DLD1 (cell line): ENCODE results near the gene RAD51B.

Experiments used
- in situ Hi-C: cut with HindIII; loops from 2 replicates; pipeline ENCODE4 v1.10.0; 2017; ENCODE audit warnings: low sequenced_read_pairs

RAD51B gene

DNA sequence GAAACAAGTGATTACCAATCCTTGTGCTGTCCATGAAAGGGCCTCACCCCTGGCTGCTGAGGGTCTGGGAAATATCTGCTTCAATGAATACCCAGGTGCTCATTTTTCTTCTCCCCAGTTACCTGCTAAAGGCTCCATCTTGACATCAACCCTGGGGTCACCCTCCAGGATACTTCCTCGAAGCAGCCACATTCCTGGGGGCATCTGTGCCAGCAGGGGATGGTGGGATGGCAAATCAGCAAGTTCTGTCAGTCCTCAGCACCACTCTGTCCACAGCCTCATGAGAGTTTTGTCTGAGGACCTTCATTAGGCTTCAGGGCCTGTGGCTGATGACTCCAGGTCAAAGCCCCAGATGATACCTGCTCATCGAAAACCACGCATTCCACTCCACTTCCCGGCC lies 848.4 kb downstream of the RAD51B start:
- in situ Hi-C loops, result no loop called here

DNA sequence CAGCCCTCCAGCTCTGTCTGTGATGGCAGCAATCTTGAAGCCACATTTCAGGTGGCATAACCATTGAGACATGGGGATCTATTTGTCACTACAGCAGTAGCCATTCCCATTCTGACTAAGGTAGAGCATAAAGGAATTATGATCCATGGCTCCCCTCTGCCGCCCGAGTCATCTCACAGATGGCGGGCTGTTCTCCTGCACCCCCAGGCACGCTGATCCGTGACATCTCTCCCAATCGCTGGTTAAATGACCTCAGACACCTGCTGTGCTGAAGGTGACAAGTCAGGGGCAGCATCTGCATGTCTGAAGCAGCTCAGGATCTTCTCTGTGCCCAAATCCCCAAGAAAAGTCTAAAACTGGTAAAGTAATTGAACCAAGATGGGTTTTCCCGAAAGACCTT lies 849.0 kb downstream of the RAD51B start:
- in situ Hi-C loops, result no loop called here

DNA sequence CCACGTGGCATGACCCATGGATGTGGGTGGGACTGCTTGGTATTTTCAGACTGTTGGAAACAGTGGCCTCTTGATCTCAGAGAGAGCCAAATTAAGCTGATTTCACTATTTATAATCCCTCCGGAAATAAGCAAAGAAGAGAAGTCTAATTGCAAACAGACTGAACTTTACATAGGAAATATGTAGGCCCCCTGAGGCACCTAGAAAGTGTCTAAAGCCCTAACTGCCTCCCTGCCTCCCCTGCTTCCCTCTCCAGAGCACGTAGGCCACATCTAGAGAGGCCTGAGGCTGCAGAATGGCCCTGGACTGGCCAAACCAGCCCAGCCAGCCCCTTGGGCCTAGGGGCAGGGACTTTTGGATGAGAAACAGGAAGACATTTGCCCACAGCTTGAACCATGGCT lies 849.5 kb downstream of the RAD51B start:
- in situ Hi-C loops, result no loop called here

DNA sequence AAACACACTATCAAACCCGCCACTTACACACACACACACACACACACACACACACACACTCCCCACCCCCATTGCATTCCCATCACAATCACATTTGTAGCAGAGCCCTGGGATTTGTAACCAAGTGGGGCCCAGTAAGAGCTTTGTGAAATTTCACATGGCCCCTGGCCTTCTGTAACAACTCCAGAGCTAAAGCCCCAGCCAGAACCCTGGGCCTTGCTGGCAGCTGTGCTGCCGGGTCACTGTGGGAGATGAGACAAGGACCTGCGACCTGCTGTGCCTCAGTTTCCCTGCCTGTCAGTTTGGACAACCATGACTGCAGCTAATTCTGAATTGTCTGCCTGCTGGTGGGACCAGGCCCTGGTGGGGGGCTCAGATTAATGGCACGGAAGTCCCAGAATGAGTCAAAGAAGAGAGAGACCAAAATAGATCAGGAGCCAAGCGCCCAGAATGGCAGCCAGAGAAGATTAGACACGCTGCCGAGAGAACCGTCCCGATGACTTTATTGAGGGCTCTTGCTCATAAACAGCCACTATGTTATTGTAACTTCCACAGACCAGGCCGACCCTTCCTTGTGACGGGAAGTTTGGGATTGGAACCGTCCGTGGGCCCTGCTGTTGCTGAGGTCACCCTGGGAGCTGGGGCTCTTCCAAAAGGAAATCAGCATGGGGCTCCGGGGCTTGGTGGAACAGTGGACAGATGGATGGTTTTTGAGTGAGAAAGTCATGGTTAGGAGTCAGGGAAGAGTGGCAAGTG lies 850.2 kb downstream of the RAD51B start:
- in situ Hi-C loops, result no loop called here

DNA sequence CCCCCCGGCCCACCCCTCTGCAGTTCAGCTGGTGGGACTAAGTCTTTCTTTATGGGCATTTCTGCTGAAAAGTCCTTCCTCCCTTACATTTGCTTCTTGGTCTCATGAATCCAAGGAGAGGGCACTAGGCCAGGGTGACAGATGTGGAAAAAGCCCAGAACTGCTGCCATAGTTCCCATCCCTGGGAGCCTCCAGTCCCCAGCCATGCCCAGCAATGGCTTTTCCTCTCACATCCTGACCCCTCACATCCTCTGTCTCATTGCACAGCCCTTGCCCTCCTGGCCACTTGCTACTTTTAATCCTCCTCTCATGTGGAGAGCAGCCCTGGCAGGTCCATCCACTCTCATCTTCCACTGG lies 850.8 kb downstream of the RAD51B start:
- in situ Hi-C loops, result no loop called here

DNA sequence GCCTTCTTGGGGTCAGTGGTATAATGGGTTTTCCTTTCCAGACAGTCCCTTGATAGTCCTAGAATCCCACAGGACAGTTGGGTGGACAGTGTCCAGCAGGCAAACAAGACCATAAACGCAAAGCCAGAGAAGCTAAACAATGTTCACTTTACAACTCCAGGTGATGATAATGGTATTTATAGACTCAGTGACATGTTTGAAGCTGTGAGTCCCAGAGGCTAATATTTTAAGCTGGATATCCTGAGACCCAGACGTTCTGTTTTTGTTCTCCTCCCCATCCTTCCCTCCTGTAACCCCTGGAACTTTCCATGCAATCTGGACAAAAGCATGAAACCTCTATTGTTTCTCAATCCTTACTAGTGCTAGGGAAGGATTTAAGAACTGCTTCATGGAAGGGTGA lies 852.3 kb downstream of the RAD51B start:
- in situ Hi-C loops, result no loop called here

DNA sequence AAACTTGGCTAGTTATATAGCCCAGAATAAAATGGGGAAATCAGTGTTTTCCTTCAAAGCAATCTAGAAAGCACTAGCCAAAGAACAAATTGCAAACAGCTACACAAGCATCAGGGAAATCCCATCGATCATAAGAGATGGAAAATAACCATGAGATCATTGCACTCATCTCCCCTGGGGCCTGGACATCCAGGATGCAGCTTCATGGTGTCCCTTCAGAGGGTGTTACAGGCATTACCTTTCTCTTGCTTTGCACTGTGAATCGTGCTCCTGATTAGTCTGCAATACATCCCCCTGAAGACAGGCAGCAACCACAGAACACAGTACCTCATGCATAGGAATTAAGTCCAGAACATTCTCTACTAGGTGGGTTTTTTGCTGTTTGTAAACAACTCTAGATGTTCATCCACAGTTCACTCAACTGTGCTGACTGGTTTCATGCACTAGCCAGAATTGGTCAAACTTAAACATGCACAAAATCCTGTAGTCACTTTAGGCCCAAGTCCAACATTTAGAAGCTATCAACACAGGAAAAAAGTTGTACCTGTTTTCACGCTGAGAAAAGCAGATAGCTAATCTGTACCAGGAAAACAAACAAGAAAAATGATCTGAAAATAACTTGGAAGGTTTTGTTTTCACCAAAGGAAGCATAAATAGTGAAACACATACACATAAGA lies 853.2 kb downstream of the RAD51B start:
- in situ Hi-C loops, result no loop called here

DNA sequence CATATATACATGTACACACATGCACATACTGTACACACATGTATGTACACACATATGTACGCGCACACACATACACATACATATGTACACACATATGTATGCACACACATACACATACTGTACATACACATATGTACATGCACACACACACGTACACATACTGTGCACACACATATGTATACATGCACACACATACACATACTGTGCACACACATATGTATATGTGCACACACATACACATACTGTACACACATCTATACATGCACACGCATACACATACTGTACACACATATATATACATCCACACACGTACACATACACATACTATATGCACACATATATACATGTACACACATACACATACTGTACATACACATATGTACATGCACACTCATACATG lies 853.9 kb downstream of the RAD51B start:
- in situ Hi-C loops, result no loop called here

DNA sequence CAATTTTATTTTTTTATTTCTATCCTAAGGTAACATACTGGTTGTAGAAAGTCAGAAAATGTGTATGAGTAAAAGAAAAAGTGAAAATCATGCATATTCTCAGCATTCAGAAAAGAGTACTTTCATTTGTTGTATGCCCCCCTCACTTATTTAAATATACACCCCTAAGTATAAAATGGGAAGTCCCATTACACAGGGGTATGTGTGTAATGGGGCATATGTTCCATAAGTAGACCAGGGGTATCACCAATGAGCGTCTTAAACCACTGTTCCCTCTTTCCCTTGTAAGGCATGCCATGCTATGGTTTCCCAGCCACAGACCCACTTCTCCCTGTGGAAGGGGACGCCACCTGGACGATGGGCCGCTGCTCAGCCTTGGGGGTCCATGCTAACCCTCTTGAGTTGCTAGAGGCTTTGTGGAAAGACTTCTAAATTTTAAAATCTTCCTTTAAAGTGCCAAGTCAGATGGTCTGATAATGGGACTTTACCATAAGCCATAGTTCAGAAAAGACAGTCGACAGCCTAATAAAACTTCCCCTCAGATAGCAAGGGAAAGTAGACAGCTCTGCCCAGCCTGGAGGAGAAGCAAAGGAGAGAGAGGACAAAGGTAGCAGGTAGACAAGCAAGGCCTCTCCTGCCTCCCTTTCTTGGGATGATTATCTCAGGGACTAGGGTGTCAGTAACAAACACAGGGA lies 855.1 kb downstream of the RAD51B start:
- in situ Hi-C loops, result no loop called here

DNA sequence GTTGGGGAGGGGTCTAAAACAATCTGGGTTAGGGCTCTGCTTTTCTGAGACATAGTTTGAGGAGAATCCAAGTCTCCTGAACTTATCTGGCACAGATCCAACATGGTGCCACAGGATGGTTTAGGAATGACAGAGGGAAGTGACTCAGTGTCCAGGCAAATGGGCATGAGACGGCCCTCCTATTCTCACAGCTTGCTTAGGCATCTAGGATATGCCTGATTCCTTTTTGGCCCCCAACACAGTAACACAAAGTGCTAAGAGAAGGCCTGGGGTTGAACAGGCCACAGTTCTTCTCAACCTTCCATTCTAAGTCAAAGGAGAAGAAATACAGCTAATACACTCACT lies 855.6 kb downstream of the RAD51B start:
- in situ Hi-C loops, result no loop called here

DNA sequence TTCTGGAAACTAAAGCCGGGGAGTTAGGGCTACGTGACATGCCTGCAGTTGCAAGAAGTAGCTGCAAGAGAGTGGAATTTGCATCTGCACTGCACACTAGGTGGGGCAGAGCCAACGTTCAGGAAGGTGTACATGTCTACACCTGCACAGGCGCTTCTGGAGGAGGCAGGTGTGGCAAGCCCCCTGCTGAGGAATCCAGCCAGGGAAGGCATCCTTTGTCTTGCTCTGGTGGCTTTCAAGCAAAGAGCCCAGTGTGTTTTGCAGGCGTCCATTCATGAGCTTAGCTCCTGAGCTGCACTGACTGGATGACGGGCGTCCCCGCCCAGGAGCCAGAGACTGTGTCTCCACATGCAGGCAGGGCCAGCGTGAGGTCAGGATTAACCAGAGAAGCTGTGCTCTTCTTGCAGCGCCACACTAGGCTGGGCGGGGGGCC lies 856.9 kb downstream of the RAD51B start:
- in situ Hi-C loops, result no loop called here

DNA sequence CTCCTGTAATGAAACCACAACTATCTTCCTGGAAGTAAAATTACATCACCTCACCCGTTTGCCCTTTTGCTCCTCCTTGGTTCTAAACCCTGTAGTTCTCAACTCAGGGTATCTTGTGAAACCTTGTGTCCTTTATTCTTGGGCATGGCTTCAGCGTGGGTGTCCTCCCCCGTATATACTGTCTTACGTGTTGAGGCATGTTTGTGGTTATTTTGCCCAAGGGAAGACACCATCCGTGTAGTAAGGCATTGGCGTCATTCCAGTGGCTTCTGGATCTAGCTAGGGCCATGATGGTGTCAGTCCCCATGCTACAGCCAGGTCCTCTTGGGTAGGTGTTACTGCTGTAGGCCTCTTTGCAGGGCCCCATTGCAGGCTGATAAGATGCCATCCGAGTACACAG lies 857.9 kb downstream of the RAD51B start:
- in situ Hi-C loops, result no loop called here

DNA sequence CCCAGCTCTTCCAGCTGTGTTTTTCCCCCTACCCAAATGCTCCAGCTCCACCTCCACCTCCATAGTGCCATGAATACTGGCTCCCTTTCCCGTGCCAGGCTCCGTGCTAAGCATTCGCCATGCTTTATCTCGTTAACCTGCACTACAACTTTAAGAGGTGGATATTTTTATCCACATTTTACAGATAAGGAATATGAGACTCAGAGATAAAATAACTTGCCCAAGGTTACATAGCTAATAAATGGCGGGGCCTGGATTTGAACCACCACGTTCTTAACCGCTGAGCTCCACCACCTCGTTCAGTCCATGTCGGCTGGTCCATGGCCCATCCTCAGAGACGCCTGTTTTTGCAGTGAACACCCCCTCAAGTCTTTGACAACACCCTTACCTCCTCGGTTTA lies 858.3 kb downstream of the RAD51B start:
- in situ Hi-C loops, result no loop called here

DNA sequence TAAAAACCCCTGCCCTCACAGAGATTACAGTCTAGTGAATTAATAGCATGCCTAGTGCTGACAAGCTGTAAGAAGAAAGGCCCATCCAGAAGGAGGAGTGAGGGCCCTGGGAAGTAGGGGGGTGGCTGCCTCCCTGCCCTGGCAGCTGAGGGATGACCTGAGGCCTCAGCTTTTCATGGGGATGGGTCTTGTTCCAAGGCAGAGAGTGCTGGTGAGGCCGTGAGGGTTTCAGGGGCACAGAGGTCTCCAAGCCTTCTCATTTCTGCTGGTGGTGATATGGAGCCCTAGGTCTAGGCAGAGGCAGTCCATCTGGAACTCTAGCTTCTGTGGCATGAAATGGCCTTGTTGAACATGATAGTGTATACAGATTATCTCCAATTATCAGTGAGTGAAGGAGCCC lies 858.9 kb downstream of the RAD51B start:
- in situ Hi-C loops, result no loop called here

DNA sequence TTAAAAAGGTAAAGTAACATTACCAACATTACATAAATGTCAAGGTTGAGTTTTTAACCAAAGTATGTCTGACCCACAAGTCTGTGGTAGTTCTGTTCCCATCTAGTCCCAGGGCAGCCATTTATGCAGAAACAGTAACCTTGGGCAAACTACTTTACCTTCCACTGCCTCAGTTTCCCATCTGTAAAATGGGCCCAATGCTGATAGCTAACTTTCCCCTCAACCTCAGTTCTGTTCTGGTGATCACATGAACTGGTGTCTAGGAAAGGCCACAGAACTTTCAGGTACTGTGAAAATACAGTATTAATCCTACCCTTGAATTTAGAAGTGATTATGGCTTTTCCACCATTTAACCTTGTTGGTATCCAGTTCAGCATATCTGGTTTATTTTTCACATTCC lies 859.7 kb downstream of the RAD51B start:
- in situ Hi-C loops, result no loop called here

DNA sequence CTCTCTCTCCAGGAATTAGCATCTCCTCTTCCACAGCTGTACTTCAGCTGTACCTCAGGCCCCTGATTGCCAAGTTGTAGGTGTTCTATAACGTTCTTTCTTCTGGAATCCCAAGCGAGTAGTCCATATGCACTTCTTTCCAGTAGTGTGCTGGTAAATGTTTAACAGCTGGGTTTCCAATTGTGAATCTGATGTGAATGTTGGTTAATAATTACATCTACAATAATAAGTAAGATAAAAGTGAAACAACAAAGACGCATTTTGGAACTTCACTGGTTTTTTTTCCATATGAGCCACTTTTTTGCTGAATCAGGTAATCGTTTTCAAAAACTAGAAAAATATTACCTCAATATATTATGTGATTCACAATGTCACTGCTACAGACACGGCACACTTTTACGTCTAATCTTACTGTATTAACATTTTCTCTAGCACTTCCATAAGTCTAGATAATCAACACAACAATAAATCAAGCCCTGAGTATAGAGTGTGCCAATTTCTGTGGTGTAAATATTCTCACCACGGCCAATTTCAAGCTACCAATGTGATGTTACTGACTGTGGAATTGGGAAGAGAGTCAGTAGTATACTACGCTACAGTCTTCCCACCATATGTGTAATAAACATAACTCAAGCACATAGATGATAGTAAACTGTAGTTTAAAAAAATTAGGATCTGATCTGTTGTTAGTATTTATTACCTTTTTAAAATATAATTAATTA lies 860.3 kb downstream of the RAD51B start:
- in situ Hi-C loops, result no loop called here

DNA sequence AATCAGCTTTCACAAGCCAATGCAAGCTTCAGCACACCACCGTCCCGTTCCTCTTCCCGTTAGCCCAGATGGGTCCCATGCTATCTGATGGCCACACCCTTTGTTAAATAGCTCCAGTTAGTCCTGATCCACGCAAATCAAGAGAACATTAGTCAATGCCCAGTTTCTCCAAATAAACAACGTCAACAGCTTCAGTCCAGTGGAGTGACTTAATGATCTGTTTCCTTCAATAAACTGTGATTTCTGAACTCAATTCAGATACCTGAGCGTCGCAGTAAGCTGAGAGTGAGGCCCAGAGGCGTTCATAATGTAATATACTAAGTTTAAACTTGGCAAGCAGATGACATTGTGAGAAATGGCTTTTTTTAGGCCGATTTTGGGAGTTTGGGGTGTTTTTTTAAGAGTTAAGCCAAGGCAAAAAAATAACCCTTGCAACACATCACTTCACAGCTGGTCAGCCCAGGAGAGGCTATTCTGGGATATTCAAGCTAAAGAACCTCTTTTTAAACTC lies 861.0 kb downstream of the RAD51B start:
- in situ Hi-C loops, result no loop called here

DNA sequence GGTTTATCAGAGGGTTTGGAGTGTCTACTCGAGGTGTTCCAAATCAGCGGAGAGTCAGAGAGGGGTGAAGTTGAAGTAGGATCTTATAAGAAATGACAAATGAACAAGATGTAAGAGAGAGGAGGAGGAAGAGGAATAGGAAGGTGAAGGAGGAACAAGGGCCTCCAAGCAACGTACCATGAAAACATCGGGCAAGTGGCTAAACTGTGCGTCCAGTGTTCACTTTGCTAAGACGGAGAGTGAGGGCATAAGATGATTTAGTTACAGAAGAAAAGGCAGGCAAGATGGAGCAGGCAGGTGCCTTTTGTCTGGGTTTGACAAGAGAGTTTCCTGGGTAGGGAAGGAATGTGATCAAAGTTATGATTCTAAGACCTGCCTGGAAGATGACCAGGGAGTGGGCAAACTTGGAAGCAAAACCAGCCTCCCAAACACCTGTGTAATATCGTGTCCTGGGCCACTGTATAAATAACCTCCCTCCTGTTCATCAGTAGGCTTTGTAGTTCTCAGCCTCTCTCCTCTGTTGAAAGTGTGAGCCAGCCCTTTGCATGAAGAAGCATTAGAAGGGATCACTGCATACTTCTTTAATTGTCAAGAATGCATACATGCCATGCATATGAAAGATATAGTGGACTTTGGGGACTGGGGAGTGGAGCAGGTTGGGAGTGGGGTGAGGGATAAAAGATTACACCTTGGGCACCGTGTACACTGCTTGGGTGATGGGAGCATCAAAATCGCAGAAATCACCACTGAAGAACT lies 861.9 kb downstream of the RAD51B start:
- in situ Hi-C loops, result no loop called here

DNA sequence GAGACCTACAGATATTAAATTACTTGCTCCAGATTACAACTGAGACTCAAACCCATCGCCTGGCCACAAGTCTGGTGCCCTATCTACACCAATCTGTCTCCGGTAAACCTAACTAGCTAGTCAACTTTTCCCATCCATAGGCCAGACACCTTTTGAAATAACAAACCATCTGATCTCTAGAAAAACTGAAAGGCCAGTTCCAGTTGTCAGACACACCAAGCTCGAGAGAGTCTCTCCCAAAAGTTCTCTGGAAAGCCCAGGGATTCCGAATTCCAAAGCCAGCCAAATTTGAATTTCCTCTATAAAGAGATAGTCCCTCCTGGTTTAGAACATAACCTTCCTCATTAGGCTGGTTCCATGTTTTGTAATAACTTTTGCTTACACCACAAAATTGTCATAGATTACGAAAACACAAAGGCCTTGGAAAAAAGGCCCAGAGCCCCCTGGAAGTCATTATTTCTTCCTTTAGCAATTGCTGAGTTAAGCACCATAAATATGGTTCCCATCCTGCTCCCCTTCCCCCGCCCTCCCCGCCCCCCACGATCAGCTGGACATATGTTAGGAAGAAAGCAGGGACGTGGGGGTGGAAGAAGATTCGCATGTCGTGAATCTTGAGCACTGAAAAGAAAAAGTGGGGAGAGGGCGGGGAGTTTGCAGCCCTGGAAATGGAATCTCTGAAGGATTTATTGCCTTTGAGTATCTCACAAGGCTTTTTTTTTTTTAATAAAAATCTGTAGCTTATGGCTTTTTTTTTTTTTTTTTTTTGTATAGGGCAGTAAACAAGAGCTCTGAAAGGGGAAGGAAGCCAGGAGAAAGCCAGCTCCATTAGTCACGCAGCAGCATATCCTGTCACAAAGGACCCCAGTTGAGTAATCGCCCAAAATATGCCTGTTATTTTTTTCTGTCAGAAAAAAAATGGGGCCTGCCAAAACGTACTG lies 862.9 kb downstream of the RAD51B start:
- in situ Hi-C loops, result no loop called here

DNA sequence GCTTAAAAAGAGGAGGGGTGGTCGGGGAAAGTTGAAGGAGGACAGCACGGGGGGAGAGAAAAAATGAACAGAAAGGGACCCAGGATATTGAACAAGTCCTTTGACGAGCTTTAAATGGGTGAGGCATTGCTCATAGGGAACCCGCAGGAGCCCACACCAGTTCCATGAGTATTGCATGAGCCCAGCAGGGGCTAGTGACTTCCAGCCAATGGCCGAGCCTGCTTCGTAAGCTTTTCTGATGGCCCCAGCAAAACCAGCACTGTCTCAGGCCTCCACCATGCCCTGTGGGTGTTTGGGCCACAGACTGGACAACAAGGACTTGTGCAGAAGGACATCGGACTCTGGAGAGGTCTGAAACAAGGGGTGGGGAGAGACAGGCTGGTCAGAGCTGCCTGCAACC lies 863.7 kb downstream of the RAD51B start:
- in situ Hi-C loops, result no loop called here
